Astrocyte (in vitro differentiated cells and primary cell): ENCODE data around the gene PASK.

Source experiments
- CTCF ChIP-seq: IDR thresholded peaks from 2 replicates; pipeline ENCODE4 v1.5.1; 2011; ENCODE audit warnings: low read depth, mild to moderate bottlenecking, inconsistent platforms, low read length, moderate library complexity; ENCODE audit not compliant: insufficient read depth
- EZH2 ChIP-seq: IDR thresholded peaks from 2 replicates; pipeline ENCODE4 v1.6.1; 2012; ENCODE audit warnings: mild to moderate bottlenecking, low read length, inconsistent platforms; ENCODE audit not compliant: insufficient read depth

- no peak for TF ChIP-seq CTCF
- no peak for TF ChIP-seq EZH2
Measured at GRCh38 chr2:241141214-241141770, 8.0 kb downstream of the PASK start.
